HepG2 (cell line): ENCODE measurements around the gene GRM8. TPM values are rescaled to one million over a fixed set of nuclear protein-coding genes. Genes with fewer than 3 reads are reported as not detected.

Source experiments
- ATAC-seq: fragments of 200-7000 bp; cut with Tn5 transposase; 3 replicates; pipeline ENCODE4 v1.9.1; 2020; ENCODE audit warnings: mild to moderate bottlenecking, moderate library complexity
- BruUV-seq: library from RNA; stranded (reverse); fragments of 400-500 nt; replicated peaks from 2 replicates; lab custom pipeline; 2021; lab: Mats Ljungman, UMichigan
- CTCF ChIA-PET: fragments of 300-600 bp; formaldehyde crosslinking; extraction: SDS; loops from one replicate; lab custom pipeline; 2021; ENCODE audit warnings: low total read pairs, inconsistent platforms, low intra/inter-chr PET ratio; lab: Yijun Ruan, JAX
- POLR2A ChIA-PET: fragments of 350-600 bp; sonication (Branson Sonifier 250); formaldehyde crosslinking; loops from one replicate; lab custom pipeline; 2020; ENCODE audit warnings: antibody characterized with exemption, inconsistent platforms; lab: Yijun Ruan, JAX
- DNase-seq: peaks from one replicate; pipeline ENCODE4 v3.0.0-alpha.2; 2015; ENCODE audit warnings: low spot score
- FAIRE-seq: peaks from 3 replicates; lab custom pipeline; 2011; peaks lifted over from hg19 to GRCh38; lab: Jason Lieb, UNC
- H2AFZ ChIP-seq: one replicate; pipeline ENCODE4 v1.6.1; 2011; ENCODE audit warnings: low read length, inconsistent platforms
- H3K27ac ChIP-seq: fragments of 300-600 bp; 3 replicates; pipeline ENCODE4 v1.8.0; 2011; ENCODE audit warnings: mixed run types, mild to moderate bottlenecking, mixed read lengths, low read length, inconsistent platforms; ENCODE audit not compliant: insufficient read depth; ENCODE audit errors: extremely low read length
- H3K27me3 ChIP-seq, 2 experiments: fragments of 200-600 bp in 1 of 2; 2 replicates in 1 of 2; 3 replicates in 1 of 2; pipeline versions ENCODE4 v1.6.0 to v1.8.0; 2011; ENCODE audit warnings: low read length in 2 of 2, mild to moderate bottlenecking in 2 of 2, moderate library complexity in 2 of 2, inconsistent platforms in 1 of 2; ENCODE audit not compliant: insufficient read depth in 2 of 2, control insufficient read depth in 1 of 2
- H3K36me3 ChIP-seq, 2 experiments: fragments of 200-600 bp in 1 of 2; replicated peaks in 1 of 2; 2 replicates in 1 of 2; 3 replicates in 1 of 2; pipeline versions ENCODE4 v1.5.1 to v1.8.0; 2011; ENCODE audit warnings: low read length in 2 of 2, inconsistent platforms in 1 of 2; ENCODE audit not compliant: insufficient read depth in 2 of 2, control insufficient read depth in 1 of 2
- H3K4me1 ChIP-seq: 2 replicates; pipeline ENCODE4 v1.5.1; 2012; ENCODE audit warnings: low read length, inconsistent platforms; ENCODE audit not compliant: insufficient read depth
- H3K4me2 ChIP-seq: 2 replicates; pipeline ENCODE4 v1.6.0; 2011; ENCODE audit warnings: low read depth, low read length, inconsistent platforms
- H3K4me3 ChIP-seq, 3 experiments: fragments of 200-600 bp in 1 of 3; sonication (generic), shearing (Covaris generic) in 1 of 3; replicated peaks in 1 of 3; 2 replicates each; pipeline ENCODE4 v1.5.1; 2011 to 2016; ENCODE audit warnings: low read length in 3 of 3, inconsistent platforms in 2 of 3, low read depth in 2 of 3, mild to moderate bottlenecking in 2 of 3, control low read depth in 1 of 3, mixed read lengths in 1 of 3; ENCODE audit not compliant: insufficient read depth in 1 of 3
- H3K79me2 ChIP-seq: one replicate; pipeline ENCODE4 v1.6.1; 2011; ENCODE audit warnings: low read length, inconsistent platforms; ENCODE audit not compliant: insufficient read depth
- H3K9ac ChIP-seq: 2 replicates; pipeline ENCODE4 v1.6.0; 2011; ENCODE audit warnings: mild to moderate bottlenecking, low read depth, low read length, inconsistent platforms; ENCODE audit not compliant: insufficient read depth
- H3K9me3 ChIP-seq: 2 replicates; pipeline ENCODE4 v1.5.1; 2012; ENCODE audit warnings: mild to moderate bottlenecking, low read length
- H4K20me1 ChIP-seq: 2 replicates; pipeline ENCODE4 v1.6.0; 2011; ENCODE audit warnings: inconsistent platforms, mild to moderate bottlenecking, low read length, moderate library complexity; ENCODE audit not compliant: insufficient read depth
- HNRNPK ChIP-seq: fragments of 200-400 bp; formaldehyde crosslinking; IDR thresholded peaks from 2 replicates; pipeline ENCODE4 v1.6.1; 2018; ENCODE audit warnings: low read length, low read depth, moderate library complexity, mild to moderate bottlenecking; ENCODE audit not compliant: poor library complexity, severe bottlenecking
- KMT2A ChIP-seq: sonication (generic); formaldehyde crosslinking; IDR thresholded peaks from 2 replicates; pipeline ENCODE4 v1.4.0; 2020; ENCODE audit warnings: missing genetic modification reagents
- MXD4 ChIP-seq: IDR thresholded peaks from 2 replicates; pipeline ENCODE4 v1.6.1; 2016; ENCODE audit warnings: mild to moderate bottlenecking, missing biosample characterization, missing genetic modification reagents
- PAX8 ChIP-seq: sonication (generic); formaldehyde crosslinking; IDR thresholded peaks from 2 replicates; pipeline ENCODE4 v1.8.0; 2022; ENCODE audit warnings: mild to moderate bottlenecking, missing genetic modification reagents, borderline replicate concordance
- PBX2 ChIP-seq: IDR thresholded peaks from 2 replicates; pipeline ENCODE4 v1.6.1; 2016; ENCODE audit warnings: control low read depth
- POGZ ChIP-seq: sonication (generic); formaldehyde crosslinking; IDR thresholded peaks from 2 replicates; pipeline ENCODE4 v1.4.0; 2020; ENCODE audit warnings: mild to moderate bottlenecking, missing genetic modification reagents
- PREB ChIP-seq: sonication (generic); formaldehyde crosslinking; IDR thresholded peaks from 2 replicates; pipeline ENCODE4 v1.4.0; 2020; ENCODE audit warnings: missing genetic modification reagents
- TCF7L2 ChIP-seq: IDR thresholded peaks from 2 replicates; pipeline ENCODE4 v1.6.1; 2011; ENCODE audit warnings: mild to moderate bottlenecking, low read depth, low read length, moderate library complexity
- TEF ChIP-seq: sonication (generic); formaldehyde crosslinking; IDR thresholded peaks from 2 replicates; pipeline ENCODE4 v1.5.0; 2020; ENCODE audit warnings: missing genetic modification reagents
- ZBTB25 ChIP-seq: IDR thresholded peaks from 2 replicates; pipeline ENCODE4 v1.6.1; 2018; ENCODE audit warnings: missing genetic modification reagents
- ZBTB7B ChIP-seq: sonication (generic); formaldehyde crosslinking; IDR thresholded peaks from 2 replicates; pipeline ENCODE4 v1.4.0; 2020; ENCODE audit warnings: missing genetic modification reagents
- ZNF205 ChIP-seq: IDR thresholded peaks from 2 replicates; pipeline ENCODE4 v1.6.1; 2018; ENCODE audit warnings: missing biosample characterization, missing genetic modification reagents
- ZNF343 ChIP-seq: sonication (generic); formaldehyde crosslinking; IDR thresholded peaks from 2 replicates; pipeline ENCODE4 v1.4.0; 2020; ENCODE audit warnings: mild to moderate bottlenecking, missing genetic modification reagents
- ZNF432 ChIP-seq: sonication (generic); formaldehyde crosslinking; IDR thresholded peaks from 2 replicates; pipeline ENCODE4 v1.5.0; 2020; ENCODE audit warnings: missing genetic modification reagents, mild to moderate bottlenecking, borderline replicate concordance
- ZNF646 ChIP-seq: sonication (generic); formaldehyde crosslinking; IDR thresholded peaks from 2 replicates; pipeline ENCODE4 v1.9.0; 2021; ENCODE audit warnings: mild to moderate bottlenecking, missing genetic modification reagents
- ZNF782 ChIP-seq: sonication (generic); formaldehyde crosslinking; IDR thresholded peaks from 2 replicates; pipeline ENCODE4 v1.4.0; 2020; ENCODE audit warnings: missing genetic modification reagents, mild to moderate bottlenecking, borderline replicate concordance
- WGBS: methylation state at CpG from one replicate; pipeline ENCODE4 v1.1.6; 2017; ENCODE audit warnings: low lambda C conversion rate; 5-methylcytosine and 5-hydroxymethylcytosine counted together
- in situ Hi-C: cut with HindIII; loops from 2 replicates; pipeline ENCODE4 v1.10.0; 2017; ENCODE audit warnings: low pct_unique_long_range_greater_than_20kb; ENCODE audit not compliant: extremely low pct_ligation_motif_present
- intact Hi-C: fragments of 100-400 bp; cut with micrococcal nuclease; formaldehyde crosslinking; loops from one replicate; pipeline ENCODE4 v1.10.0; 2022; ENCODE audit not compliant: unreplicated experiment
- polyA plus RNA-seq, 8 experiments: library from polyadenylated mRNA; depleted of rRNA in 3 of 8; stranded (reverse) in 7 of 8; unstranded in 1 of 8; fragments of >200 nt; fragmentation: Illumina TruSeq in 4 of 8; extraction: Trizol in 4 of 8; gene quantifications; 2 replicates each; pipeline versions ENCODE4 v1.2.1 to v1.2.3, GENCODE V29; 2011 to 2016; ENCODE audit warnings: low read depth in 4 of 8, missing spikeins in 1 of 8, mixed read lengths in 1 of 8; ENCODE audit not compliant: insufficient read depth in 1 of 8
- total RNA-seq, 5 experiments: library from RNA; depleted of rRNA; stranded (reverse); fragments of >200 nt; fragmentation: Illumina TruSeq; extraction: Trizol; gene quantifications; 2 replicates each; pipeline ENCODE4 v1.2.3, GENCODE V29; 2016; ENCODE audit warnings: low read depth in 1 of 5

GRM8 gene
- total and polyA plus RNA-seq, 2 of the 13 experiments (the other 11 are each of a cell fraction or from before 2014, with no cell fraction given): not detected

- POLR2A ChIA-PET: no interaction called here
- no peak overlapping the region for H2AFZ ChIP-seq
- in situ Hi-C loops: no loop called here
- no peaks in the 10 kb centered on the region for H4K20me1 ChIP-seq
- no peak overlapping the region for H3K9ac ChIP-seq
- WGBS: 25% methylated on average over 6 of the region's 6 CpGs
- FAIRE-seq (no peak), ATAC-seq (no peak), DNase-seq (no peak)
- H3K27me3 ChIP-seq: no peaks in the 10 kb centered on the region
- H3K79me2 ChIP-seq: no peaks in the 10 kb centered on the region
- no peak overlapping the region for H3K27ac ChIP-seq
- intact Hi-C loops: no loop called here
- H3K4me2 ChIP-seq: no peak overlapping the region
- no peaks in the 10 kb centered on the region for H3K4me1 ChIP-seq
- no peaks in the 10 kb centered on the region for H3K36me3 ChIP-seq
- peaks cover 91% of the 10 kb centered on the region for H3K9me3 ChIP-seq
- CTCF ChIA-PET: no interaction called here
- BruUV-seq: no TSS peak
- H3K4me3 ChIP-seq: no peak overlapping the region
- TF ChIP-seq ZBTB25 (CRISPR knock-in tag): no peak
- TF ChIP-seq KMT2A (CRISPR knock-in tag): no peak
- TF ChIP-seq ZNF432 (CRISPR knock-in tag): no peak
- no peak for TF ChIP-seq POGZ (CRISPR knock-in tag)
- no peak for TF ChIP-seq ZNF343 (CRISPR knock-in tag)
- no peak for TF ChIP-seq ZNF205 (CRISPR knock-in tag)
- TF ChIP-seq PAX8 (CRISPR knock-in tag): no peak
- TF ChIP-seq ZNF646 (CRISPR knock-in tag): no peak
- TF ChIP-seq ZBTB7B (CRISPR knock-in tag): no peak
- no peak for TF ChIP-seq PBX2 (CRISPR knock-in tag)
- no peak for TF ChIP-seq HNRNPK
- TF ChIP-seq PREB (CRISPR knock-in tag): no peak
- no peak for TF ChIP-seq MXD4 (CRISPR knock-in tag)
- TF ChIP-seq ZNF782 (CRISPR knock-in tag): no peak
- no peak for TF ChIP-seq TEF (CRISPR knock-in tag)
- TF ChIP-seq TCF7L2: no peak
These were observed 806.8 kb downstream of the GRM8 start for GRCh38 chr7:126445991-126446390.
